ENCODE measurements around the gene RRM1. TPM values are rescaled to one million over a fixed set of nuclear protein-coding genes. Genes with fewer than 3 reads are reported as not detected.

Gene RRM1
- total RNA-seq, 1 donor from 2014 or later, result 34.1 TPM

DNA sequence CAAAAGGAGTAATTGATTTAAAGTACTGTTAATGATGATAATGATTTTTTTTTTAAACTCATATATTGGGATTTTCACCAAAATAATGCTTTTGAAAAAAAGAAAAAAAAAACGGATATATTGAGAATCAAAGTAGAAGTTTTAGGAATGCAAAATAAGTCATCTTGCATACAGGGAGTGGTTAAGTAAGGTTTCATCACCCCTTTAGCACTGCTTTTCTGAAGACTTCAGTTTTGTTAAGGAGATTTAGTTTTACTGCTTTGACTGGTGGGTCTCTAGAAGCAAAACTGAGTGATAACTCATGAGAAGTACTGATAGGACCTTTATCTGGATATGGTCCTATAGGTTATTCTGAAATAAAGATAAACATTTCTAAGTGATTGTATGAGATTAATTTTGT lies 43.9 kb downstream of the RRM1 start:
- TF ChIP-seq, protein P1, sequence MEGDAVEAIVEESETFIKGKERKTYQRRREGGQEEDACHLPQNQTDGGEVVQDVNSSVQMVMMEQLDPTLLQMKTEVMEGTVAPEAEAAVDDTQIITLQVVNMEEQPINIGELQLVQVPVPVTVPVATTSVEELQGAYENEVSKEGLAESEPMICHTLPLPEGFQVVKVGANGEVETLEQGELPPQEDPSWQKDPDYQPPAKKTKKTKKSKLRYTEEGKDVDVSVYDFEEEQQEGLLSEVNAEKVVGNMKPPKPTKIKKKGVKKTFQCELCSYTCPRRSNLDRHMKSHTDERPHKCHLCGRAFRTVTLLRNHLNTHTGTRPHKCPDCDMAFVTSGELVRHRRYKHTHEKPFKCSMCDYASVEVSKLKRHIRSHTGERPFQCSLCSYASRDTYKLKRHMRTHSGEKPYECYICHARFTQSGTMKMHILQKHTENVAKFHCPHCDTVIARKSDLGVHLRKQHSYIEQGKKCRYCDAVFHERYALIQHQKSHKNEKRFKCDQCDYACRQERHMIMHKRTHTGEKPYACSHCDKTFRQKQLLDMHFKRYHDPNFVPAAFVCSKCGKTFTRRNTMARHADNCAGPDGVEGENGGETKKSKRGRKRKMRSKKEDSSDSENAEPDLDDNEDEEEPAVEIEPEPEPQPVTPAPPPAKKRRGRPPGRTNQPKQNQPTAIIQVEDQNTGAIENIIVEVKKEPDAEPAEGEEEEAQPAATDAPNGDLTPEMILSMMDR (IDR thresholded peaks at IDR 0.05), result no peak
- H3K4me3 Mint-ChIP-seq (ENCODE audit: unreplicated experiment), result no peak overlapping the region

DNA sequence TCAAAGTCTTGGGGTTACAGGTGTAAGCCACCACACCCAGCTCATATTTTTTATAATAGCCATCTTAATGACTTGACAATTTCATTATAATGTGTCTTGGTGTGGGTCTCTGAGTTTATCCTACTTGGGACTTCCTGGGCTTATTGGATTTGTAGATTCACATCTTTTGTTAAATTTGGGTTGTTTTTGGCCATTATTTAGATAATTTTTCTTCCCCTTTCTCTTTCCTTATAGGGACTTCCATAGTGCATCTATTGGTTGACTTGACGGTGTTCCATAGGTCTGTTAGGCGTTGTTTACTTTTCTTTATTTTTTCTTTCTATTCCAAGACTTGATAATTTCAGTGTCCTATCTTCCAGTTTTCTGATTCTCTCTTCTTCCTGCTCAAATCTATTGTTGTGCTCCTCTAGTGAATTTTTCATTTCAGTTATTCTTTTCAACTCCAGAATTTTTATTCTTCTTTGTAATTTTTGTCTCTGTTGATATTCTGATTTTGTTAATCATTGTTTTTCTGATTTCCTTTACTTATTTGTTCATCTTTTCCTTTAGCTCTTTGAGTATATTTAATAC lies 45.6 kb downstream of the RRM1 start:
- Mint-ChIP-seq H3K36me3 (ENCODE audit: low read depth) (peaks cover 42% of the 10 kb centered on the region), H3K4me3 (ENCODE audit: unreplicated experiment) (no peak overlapping the region)

More for the DNA sequence above, 43.9 kb downstream of the RRM1 start:
- H3K36me3 Mint-ChIP-seq (ENCODE audit: low read depth), result peaks cover 46% of the 10 kb centered on the region
- no peaks in the 10 kb centered on the region for H3K27me3 Mint-ChIP-seq (ENCODE audit: low read depth)
- H3K4me1 Mint-ChIP-seq (ENCODE audit: low read depth), result peaks cover 16% of the 10 kb centered on the region
- H3K27ac Mint-ChIP-seq (ENCODE audit: unreplicated experiment), result no peak overlapping the region
- DNase-seq (ENCODE audit: low spot score), result no peak
- peaks cover 16% of the 10 kb centered on the region for H3K9me3 Mint-ChIP-seq (ENCODE audit: low read depth)

DNA sequence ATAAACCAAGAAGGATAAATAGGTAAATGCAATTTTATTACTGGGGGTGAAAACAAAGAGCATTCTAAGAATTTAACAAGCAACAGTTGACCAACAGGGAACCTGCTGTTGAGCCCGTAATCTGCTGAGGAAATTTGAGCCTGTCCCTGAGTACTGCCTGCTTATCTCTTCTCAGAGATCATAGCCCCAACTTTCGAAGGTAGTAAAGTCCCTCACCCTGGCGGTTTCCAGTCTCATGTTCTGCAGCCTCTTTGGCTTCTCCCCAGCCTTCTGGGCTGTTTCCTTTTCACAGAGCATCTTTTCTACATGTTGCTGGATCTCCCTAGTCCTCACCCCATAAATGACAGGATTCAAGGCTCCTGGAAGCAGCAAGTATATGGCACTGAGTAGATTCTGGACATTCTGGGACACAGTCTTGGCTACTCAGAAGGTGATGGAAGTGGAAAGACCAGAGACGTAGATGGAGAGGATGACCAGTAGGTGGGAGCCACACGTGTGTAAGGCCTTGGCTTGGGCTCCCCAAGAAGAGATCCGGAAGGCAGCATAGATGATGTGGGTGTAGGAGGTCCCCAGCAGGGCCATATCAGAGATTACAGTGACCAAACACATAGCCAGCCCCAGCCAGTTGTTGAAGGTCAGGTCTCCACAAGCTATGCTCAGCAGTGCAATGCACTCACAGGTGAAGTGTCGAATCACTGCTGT lies 51.6 kb downstream of the RRM1 start:
- no peak overlapping the region for H3K27ac Mint-ChIP-seq (ENCODE audit: unreplicated experiment)
- H3K36me3 Mint-ChIP-seq (ENCODE audit: low read depth), result peaks cover 10% of the 10 kb centered on the region
- H3K4me3 Mint-ChIP-seq (ENCODE audit: unreplicated experiment), result no peak overlapping the region
- no peaks in the 10 kb centered on the region for H3K27me3 Mint-ChIP-seq (ENCODE audit: low read depth)
- DNase-seq (ENCODE audit: low spot score), result no peak
- TF ChIP-seq, protein P1 (IDR thresholded peaks at IDR 0.05), result no peak
- no peaks in the 10 kb centered on the region for H3K4me1 Mint-ChIP-seq (ENCODE audit: low read depth)
- H3K9me3 Mint-ChIP-seq (ENCODE audit: low read depth), result no peaks in the 10 kb centered on the region

More for the DNA sequence above, 45.6 kb downstream of the RRM1 start:
- TF ChIP-seq, protein P1 (IDR thresholded peaks at IDR 0.05), result no peak
- no peak for DNase-seq (ENCODE audit: low spot score)
- H3K4me1 Mint-ChIP-seq (ENCODE audit: low read depth), result peaks cover 9% of the 10 kb centered on the region
- peaks cover 16% of the 10 kb centered on the region for H3K9me3 Mint-ChIP-seq (ENCODE audit: low read depth)
- H3K27ac Mint-ChIP-seq (ENCODE audit: unreplicated experiment), result no peak overlapping the region
- H3K27me3 Mint-ChIP-seq (ENCODE audit: low read depth), result no peaks in the 10 kb centered on the region

DNA sequence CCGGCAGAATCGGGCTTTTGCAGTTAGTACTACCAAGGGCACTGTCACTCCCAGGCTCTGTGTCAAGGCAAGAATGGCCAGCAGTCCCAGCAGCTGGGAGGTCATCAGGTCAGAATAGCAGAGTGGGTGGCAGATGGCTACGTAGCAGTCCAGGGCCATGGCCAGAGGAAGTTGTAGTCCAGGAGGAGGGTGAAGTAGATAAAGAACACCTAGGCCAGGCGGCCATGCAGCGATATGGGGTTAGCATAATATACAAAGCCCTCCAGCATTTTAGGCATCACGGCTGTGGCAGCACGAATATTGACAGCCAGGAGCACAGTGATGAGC lies 52.1 kb downstream of the RRM1 start:
- no peak overlapping the region for H3K27ac Mint-ChIP-seq (ENCODE audit: unreplicated experiment)
- no peak for DNase-seq (ENCODE audit: low spot score)
- H3K9me3 Mint-ChIP-seq (ENCODE audit: low read depth), result no peaks in the 10 kb centered on the region
- H3K4me3 Mint-ChIP-seq (ENCODE audit: unreplicated experiment), result no peak overlapping the region
- peaks cover 7% of the 10 kb centered on the region for H3K36me3 Mint-ChIP-seq (ENCODE audit: low read depth)
- no peaks in the 10 kb centered on the region for H3K4me1 Mint-ChIP-seq (ENCODE audit: low read depth)
- H3K27me3 Mint-ChIP-seq (ENCODE audit: low read depth), result no peaks in the 10 kb centered on the region
- TF ChIP-seq, protein P1 (IDR thresholded peaks at IDR 0.05), result no peak

DNA sequence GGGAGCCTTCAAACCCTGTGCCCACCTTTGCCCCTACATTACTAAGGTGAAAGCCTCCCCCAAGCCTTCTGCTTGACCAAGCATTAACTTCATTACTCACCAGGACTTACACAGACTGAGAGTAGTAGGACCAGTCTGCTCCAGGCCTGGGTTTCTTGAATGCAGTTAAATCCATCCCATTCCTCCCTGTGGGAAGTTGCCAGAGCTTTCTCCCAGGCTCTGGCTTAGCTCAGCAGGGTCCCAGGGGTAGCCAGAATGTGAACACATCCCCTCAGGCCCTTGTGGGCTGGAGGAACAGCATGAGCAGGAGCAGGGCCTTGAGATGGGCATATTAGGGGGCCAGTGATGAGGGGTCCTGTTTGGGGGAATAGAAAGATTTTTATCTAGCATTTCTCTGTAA lies 59.9 kb downstream of the RRM1 start:
- Mint-ChIP-seq H3K4me3 (ENCODE audit: unreplicated experiment) (no peak overlapping the region), H3K4me1 (ENCODE audit: low read depth) (no peaks in the 10 kb centered on the region), H3K36me3 (ENCODE audit: low read depth) (no peaks in the 10 kb centered on the region), H3K9me3 (ENCODE audit: low read depth) (no peaks in the 10 kb centered on the region), H3K27me3 (ENCODE audit: low read depth) (no peaks in the 10 kb centered on the region), H3K27ac (ENCODE audit: unreplicated experiment) (no peak overlapping the region)
- DNase-seq (ENCODE audit: low spot score), result no peak
- TF ChIP-seq, protein P1 (IDR thresholded peaks at IDR 0.05), result no peak

All from chondrocyte (in vitro differentiated cells).